GM23338 (cell line): Measurements from ENCODE around the gene HSPA12A. TPM values are rescaled to one million over a fixed set of nuclear protein-coding genes. Genes with fewer than 3 reads are reported as not detected.

Experiments used
- ATAC-seq: fragments of 200-7000 bp; cut with Tn5 transposase; 3 replicates; pipeline ENCODE4 v1.9.1; 2020
- DNase-seq: peaks from one replicate; pipeline ENCODE4 v3.0.0-alpha.2; 2015; ENCODE audit warnings: low spot score
- H2AFZ ChIP-seq: fragments of 200-600 bp; sonication (generic); 2 replicates; pipeline ENCODE4 v1.8.0; 2016; ENCODE audit warnings: antibody characterized with exemption, mild to moderate bottlenecking, moderate library complexity
- H3F3A ChIP-seq: fragments of 200-600 bp; sonication (generic); replicated peaks from 2 replicates; pipeline ENCODE4 v1.8.0; 2017; ENCODE audit warnings: antibody characterized with exemption, mixed run types, low read depth
- H3K27ac ChIP-seq: fragments of 200-600 bp; sonication (generic); 2 replicates; pipeline ENCODE4 v1.6.1; 2016; ENCODE audit warnings: low read depth
- H3K27me3 ChIP-seq: fragments of 200-600 bp; sonication (generic); 2 replicates; pipeline ENCODE4 v1.8.0; 2016; ENCODE audit warnings: mild to moderate bottlenecking, mixed run types, moderate library complexity; ENCODE audit not compliant: insufficient read depth
- H3K36me3 ChIP-seq: fragments of 200-600 bp; sonication (generic); 2 replicates; pipeline ENCODE4 v1.8.0; 2016; ENCODE audit warnings: mild to moderate bottlenecking; ENCODE audit not compliant: insufficient read depth
- H3K4me1 ChIP-seq: fragments of 200-600 bp; sonication (generic); 2 replicates; pipeline ENCODE4 v1.8.0; 2016; ENCODE audit warnings: mild to moderate bottlenecking, moderate library complexity; ENCODE audit not compliant: insufficient read depth
- H3K4me2 ChIP-seq: fragments of 200-600 bp; sonication (generic); 2 replicates; pipeline ENCODE4 v1.7.1; 2017; ENCODE audit warnings: mixed run types
- H3K4me3 ChIP-seq: fragments of 200-600 bp; sonication (generic); 2 replicates; pipeline ENCODE4 v1.6.1; 2016; ENCODE audit warnings: mixed run types
- H3K79me2 ChIP-seq: fragments of 200-600 bp; sonication (generic); replicated peaks from 2 replicates; pipeline ENCODE4 v1.8.0; 2017; ENCODE audit warnings: mild to moderate bottlenecking; ENCODE audit not compliant: insufficient read depth
- H3K9me2 ChIP-seq: fragments of 200-600 bp; sonication (generic); 2 replicates; pipeline ENCODE4 v1.8.0; 2017; ENCODE audit not compliant: insufficient read depth
- H4K20me1 ChIP-seq: fragments of 200-600 bp; sonication (generic); replicated peaks from 2 replicates; pipeline ENCODE4 v1.8.0; 2017; ENCODE audit warnings: mild to moderate bottlenecking; ENCODE audit not compliant: insufficient read depth
- H3K27ac Mint-ChIP-seq: 2 replicates; pipeline ENCODE4 v1.8.0; 2020; ENCODE audit warnings: inconsistent platforms, mild to moderate bottlenecking, moderate library complexity, mixed read lengths
- H3K27me3 Mint-ChIP-seq: 3 replicates; pipeline ENCODE4 v1.8.0; 2022; ENCODE audit warnings: low read depth, mild to moderate bottlenecking, moderate library complexity, mixed read lengths, inconsistent platforms; ENCODE audit not compliant: insufficient read depth, poor library complexity
- H3K36me3 Mint-ChIP-seq: 3 replicates; pipeline ENCODE4 v1.8.0; 2021; ENCODE audit warnings: low read depth, mild to moderate bottlenecking, inconsistent platforms, moderate library complexity, mixed read lengths
- H3K4me1 Mint-ChIP-seq: 3 replicates; pipeline ENCODE4 v1.8.0; 2020; ENCODE audit warnings: mild to moderate bottlenecking, inconsistent platforms, mixed read lengths
- H3K4me3 Mint-ChIP-seq: 3 replicates; pipeline ENCODE4 v1.8.0; 2021; ENCODE audit warnings: moderate library complexity, mild to moderate bottlenecking, inconsistent platforms, mixed read lengths
- H3K9me3 Mint-ChIP-seq: 3 replicates; pipeline ENCODE4 v1.8.0; 2020; ENCODE audit warnings: moderate library complexity, mild to moderate bottlenecking, inconsistent platforms, mixed read lengths
- CREB1 ChIP-seq: fragments of 250-450 bp; sonication (Bioruptor Pico); IDR thresholded peaks from 2 replicates; pipeline ENCODE4 v1.5.0; 2020; ENCODE audit warnings: low read depth, mild to moderate bottlenecking, moderate library complexity
- CTCF ChIP-seq, 2 experiments: fragments of 200-600 bp in 1 of 2; sonication (generic) in 1 of 2; conservative IDR thresholded peaks; 2 replicates each; pipeline versions ENCODE4 v1.5.1 to v1.6.1; 2016 to 2017; ENCODE audit warnings: antibody characterized with exemption in 2 of 2, low read depth in 2 of 2, mild to moderate bottlenecking in 2 of 2, moderate library complexity in 1 of 2
- ETS1 ChIP-seq: IDR thresholded peaks from 2 replicates; pipeline ENCODE4 v1.6.1; 2016; ENCODE audit warnings: antibody characterized with exemption
- EZH2 ChIP-seq: fragments of 200-600 bp; sonication (generic); IDR thresholded peaks from one replicate; pipeline ENCODE4 v1.8.0; 2017; ENCODE audit warnings: antibody characterized with exemption, mild to moderate bottlenecking, low read depth; ENCODE audit not compliant: unreplicated experiment
- EZH2phosphoT487 ChIP-seq: fragments of 200-600 bp; sonication (generic); IDR thresholded peaks from one replicate; pipeline ENCODE4 v1.8.1; 2018; ENCODE audit warnings: antibody characterized with exemption; ENCODE audit not compliant: unreplicated experiment
- JUNB ChIP-seq: IDR thresholded peaks from one replicate; pipeline ENCODE4 v1.6.1; 2016; ENCODE audit warnings: antibody characterized with exemption; ENCODE audit not compliant: unreplicated experiment
- NANOG ChIP-seq: IDR thresholded peaks from 2 replicates; pipeline ENCODE4 v1.6.1; 2016; ENCODE audit warnings: antibody characterized with exemption, borderline replicate concordance
- POLR2AphosphoS5 ChIP-seq: IDR thresholded peaks from 2 replicates; pipeline ENCODE4 v1.6.1; 2016; ENCODE audit warnings: antibody characterized with exemption, low read depth
- REST ChIP-seq: IDR thresholded peaks from one replicate; pipeline ENCODE4 v1.6.1; 2018; ENCODE audit warnings: antibody characterized with exemption; ENCODE audit not compliant: unreplicated experiment
- STAT1 ChIP-seq: IDR thresholded peaks from one replicate; pipeline ENCODE4 v1.6.1; 2016; ENCODE audit warnings: antibody characterized with exemption; ENCODE audit not compliant: unreplicated experiment
- ZNF114 ChIP-seq: fragments of 250-450 bp; sonication (Bioruptor Pico); IDR thresholded peaks from 2 replicates; pipeline ENCODE4 v1.5.0; 2020; ENCODE audit warnings: mild to moderate bottlenecking, moderate library complexity
- ZNF331 ChIP-seq: fragments of 250-450 bp; sonication (Bioruptor Pico); IDR thresholded peaks from 2 replicates; pipeline ENCODE4 v1.5.0; 2020; ENCODE audit warnings: low read depth, mild to moderate bottlenecking, moderate library complexity
- ZNF462 ChIP-seq: fragments of 250-450 bp; sonication (Bioruptor Pico); IDR thresholded peaks from 2 replicates; pipeline ENCODE4 v1.5.0; 2020; ENCODE audit warnings: mild to moderate bottlenecking, moderate library complexity
- polyA plus RNA-seq: library from polyadenylated mRNA; unstranded; fragments of >200 nt; fragmentation: Nextera tagmentation; extraction: Ambion mirVana; gene quantifications from 2 replicates; pipeline ENCODE4 v1.2.1, GENCODE V29; 2016
- total RNA-seq: library from RNA; depleted of rRNA; stranded (reverse); fragments of >200 nt; shearing (Covaris generic); gene quantifications from 2 replicates; pipeline ENCODE4 v1.2.3, GENCODE V29; 2014

HSPA12A gene
- total and polyA plus RNA-seq, 2 experiments from 2014 or later = 4.4 to 6.3 TPM

- no peak for TF ChIP-seq ZNF462 (CRISPR knock-in tag)
- no peak for TF ChIP-seq POLR2AphosphoS5
- TF ChIP-seq JUNB = no peak
- TF ChIP-seq EZH2 = no peak
Measured at GRCh38 chr10:116769368-116769767, 27.0 kb upstream of the HSPA12A start (continued).

GRCh38 chr10:116768786-116769185 lies 26.4 kb upstream of the HSPA12A start:
- no peak overlapping the region for H3K4me3 Mint-ChIP-seq
- ATAC-seq (no peak), DNase-seq (no peak)
- no peak overlapping the region for H3K27ac Mint-ChIP-seq
- H3K79me2 ChIP-seq = no peaks in the 10 kb centered on the region
- H3K4me3 ChIP-seq = no peak overlapping the region
- H3K27me3 ChIP-seq = no peaks in the 10 kb centered on the region
- no peaks in the 10 kb centered on the region for H4K20me1 ChIP-seq
- 0 out of 2 replicates have a peak, but pooled peaks cover 3% of the 10 kb centered on the region for H3K9me2 ChIP-seq
- H3K36me3 Mint-ChIP-seq = peaks cover 3% of the 10 kb centered on the region; the same call in 1 of the 3 replicates
- no peak overlapping the region for H2AFZ ChIP-seq
- H3K27ac ChIP-seq = no peak overlapping the region
- no peaks in the 10 kb centered on the region for H3K4me1 ChIP-seq
- no peaks in the 10 kb centered on the region for H3F3A ChIP-seq
- H3K4me1 Mint-ChIP-seq = no peaks in the 10 kb centered on the region; the same call in 2 of the 3 replicates
- no peak overlapping the region for H3K4me2 ChIP-seq
- no peaks in the 10 kb centered on the region; the same call in 1 of the 2 replicates for H3K36me3 ChIP-seq
- peaks cover 6% of the 10 kb centered on the region; the same call in 2 of the 3 replicates for H3K9me3 Mint-ChIP-seq
- peaks cover 12% of the 10 kb centered on the region for H3K27me3 Mint-ChIP-seq
- TF ChIP-seq CREB1 (CRISPR knock-in tag) (no peak), STAT1 (no peak), CTCF (conservative IDR thresholded peaks at IDR 0.05; ENCODE audit: low read depth in 2 of 2) (no peak), EZH2phosphoT487 (no peak), NANOG (no peak), EZH2 (no peak), POLR2AphosphoS5 (no peak), ZNF331 (CRISPR knock-in tag) (no peak), ETS1 (no peak), REST (no peak), ZNF114 (CRISPR knock-in tag) (no peak), JUNB (no peak)
